Parathyroid adenoma (tissue), 2 donors: ENCODE results near the gene DCANP1.
"Not testable (repeated sequence)": the region's sequence is repeated elsewhere in the genome, so short reads cannot be mapped to it uniquely, and the experiment has no call there.

ENCODE experiments used
- H2AFZ ChIP-seq: fragments of 300-600 bp; sonication (generic); one replicate; pipeline ENCODE4 v1.7.0; 2017; ENCODE audit warnings: antibody characterized with exemption, mild to moderate bottlenecking
- H3K27ac ChIP-seq: fragments of 300-600 bp; sonication (generic); one replicate; pipeline ENCODE4 v1.7.0; 2017
- H3K27me3 ChIP-seq: fragments of 300-600 bp; sonication (generic); one replicate; pipeline ENCODE4 v1.7.0; 2017; ENCODE audit warnings: low read length; ENCODE audit not compliant: control insufficient read depth, insufficient read depth
- H3K36me3 ChIP-seq: fragments of 300-600 bp; sonication (generic); one replicate; pipeline ENCODE4 v1.7.0; 2017; ENCODE audit warnings: low read length; ENCODE audit not compliant: control insufficient read depth, insufficient read depth
- H3K4me1 ChIP-seq: fragments of 300-600 bp; sonication (generic); one replicate; pipeline ENCODE4 v1.7.0; 2017; ENCODE audit warnings: control low read depth
- H3K4me2 ChIP-seq: fragments of 300-600 bp; sonication (generic); one replicate; pipeline ENCODE4 v1.7.0; 2017; ENCODE audit warnings: low read length
- H3K4me3 ChIP-seq: fragments of 300-600 bp; sonication (generic); one replicate; pipeline ENCODE4 v1.7.0; 2017; ENCODE audit warnings: low read depth, low read length
- H3K79me2 ChIP-seq: fragments of 300-600 bp; sonication (generic); one replicate; pipeline ENCODE4 v1.7.0; 2017; ENCODE audit warnings: control low read depth
- H3K9ac ChIP-seq: fragments of 300-600 bp; sonication (generic); one replicate; pipeline ENCODE4 v1.7.0; 2017; ENCODE audit warnings: mild to moderate bottlenecking
- H3K9me3 ChIP-seq: fragments of 300-600 bp; sonication (generic); one replicate; pipeline ENCODE4 v1.7.0; 2017; ENCODE audit warnings: low read length; ENCODE audit not compliant: control insufficient read depth
- CTCF ChIP-seq: fragments of 300-600 bp; sonication (generic); IDR thresholded peaks from one replicate; pipeline ENCODE4 v1.7.0; 2017; ENCODE audit warnings: antibody characterized with exemption, mild to moderate bottlenecking
- donor health status: primary hyperparathyroidism.

DCANP1 gene, protein sequence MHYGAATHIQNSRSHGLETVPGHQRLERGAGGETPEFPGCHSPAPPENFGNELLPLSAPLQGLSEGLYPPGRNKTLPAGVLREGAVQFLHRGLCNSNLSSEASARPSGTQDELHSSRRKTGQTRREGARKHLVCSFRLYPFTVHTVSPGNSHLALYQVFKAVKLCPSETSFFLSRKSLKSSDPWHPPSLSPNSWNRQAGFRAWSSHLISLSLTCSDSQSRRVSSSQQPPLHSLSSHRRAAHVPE

DNA sequence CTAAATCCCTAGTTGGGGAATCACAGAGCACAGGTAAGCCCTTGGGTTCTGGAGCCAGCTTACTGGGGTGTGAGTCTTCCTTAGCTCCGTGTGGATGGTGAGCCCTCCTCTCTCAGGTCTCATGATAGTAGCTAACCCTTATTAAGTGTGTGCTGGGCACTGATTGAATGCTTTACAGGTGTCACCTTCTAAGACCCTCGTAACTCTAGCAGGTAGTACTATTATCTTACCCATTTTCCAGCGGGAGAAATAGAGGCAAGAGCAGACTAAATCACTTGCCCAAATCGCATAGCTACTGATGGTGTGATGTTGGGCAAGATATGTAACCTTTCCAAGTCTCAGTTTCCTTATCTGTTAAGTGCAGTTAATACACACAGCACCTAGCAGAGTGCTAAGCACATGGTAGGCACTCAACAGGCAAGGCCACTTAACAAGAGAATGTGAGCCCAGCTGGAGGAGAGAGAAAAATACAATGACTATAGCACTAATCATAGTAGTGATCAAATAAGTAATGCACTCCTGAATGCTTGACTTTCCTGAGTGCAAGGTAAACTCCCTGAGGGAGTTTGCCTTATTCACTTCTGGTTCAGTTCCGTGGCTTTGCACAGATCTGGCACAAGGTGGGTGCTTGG lies at the start of gene DCANP1:
DCANP1 (minus strand) TSS at position 51 of the 632 bp plus-strand sequence. CDS start 240 bp downstream, outside the sequence.
- no peak within 1 kb of the TSS for H3K4me3 ChIP-seq
- no peaks in the 10 kb centered on the region for H3K79me2 ChIP-seq
- no peaks in the 10 kb centered on the region for H3K4me1 ChIP-seq
- no peak for TF ChIP-seq CTCF
- H3K27me3 ChIP-seq, result no peaks in the 10 kb centered on the region
- no peak within 1 kb of the TSS for H3K9ac ChIP-seq
- no peak within 1 kb of the TSS for H2AFZ ChIP-seq
- no peak within 1 kb of the TSS for H3K27ac ChIP-seq
- H3K4me2 ChIP-seq, result no peak within 1 kb of the TSS
- H3K9me3 ChIP-seq, result no peaks in the 10 kb centered on the region
- H3K36me3 ChIP-seq, result no peaks in the 10 kb centered on the region

DNA sequence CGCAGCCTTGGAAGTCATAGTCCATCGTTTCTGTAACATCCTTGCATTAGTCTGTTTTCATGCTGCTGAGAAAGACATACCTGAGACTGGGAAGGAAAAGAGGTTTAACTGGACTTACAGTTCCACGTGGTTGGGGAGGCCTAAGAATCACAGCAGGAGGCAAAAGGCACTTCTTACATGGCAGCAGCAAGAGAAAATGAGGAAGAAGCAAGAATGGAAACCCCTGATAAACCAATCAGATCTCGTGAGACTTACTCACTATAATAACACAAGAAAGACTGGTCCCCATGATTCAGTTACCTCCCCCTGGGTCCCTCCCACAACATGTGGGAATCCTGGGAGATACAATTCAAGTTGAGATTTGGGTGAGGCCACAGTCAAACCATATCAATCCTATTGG lies 48.4 kb upstream of the DCANP1 start:
- H3K36me3 ChIP-seq, H3K79me2 ChIP-seq, H3K9ac ChIP-seq, H3K4me3 ChIP-seq, H3K27me3 ChIP-seq, H2AFZ ChIP-seq, H3K4me2 ChIP-seq, H3K4me1 ChIP-seq, H3K27ac ChIP-seq, H3K9me3 ChIP-seq: not testable (repeated sequence)

GRCh38 chr5:135494196-135494595 lies 47.0 kb upstream of the DCANP1 start:
- H2AFZ ChIP-seq, result no peak overlapping the region
- H3K4me3 ChIP-seq, result no peak overlapping the region
- no peaks in the 10 kb centered on the region for H3K79me2 ChIP-seq
- no peaks in the 10 kb centered on the region for H3K9me3 ChIP-seq
- H3K36me3 ChIP-seq, result no peaks in the 10 kb centered on the region
- no peak overlapping the region for H3K4me2 ChIP-seq
- TF ChIP-seq CTCF, result no peak
- no peak overlapping the region for H3K9ac ChIP-seq
- peaks cover 4% of the 10 kb centered on the region for H3K27me3 ChIP-seq
- H3K4me1 ChIP-seq, result peaks cover 11% of the 10 kb centered on the region
- H3K27ac ChIP-seq, result no peak overlapping the region

DNA sequence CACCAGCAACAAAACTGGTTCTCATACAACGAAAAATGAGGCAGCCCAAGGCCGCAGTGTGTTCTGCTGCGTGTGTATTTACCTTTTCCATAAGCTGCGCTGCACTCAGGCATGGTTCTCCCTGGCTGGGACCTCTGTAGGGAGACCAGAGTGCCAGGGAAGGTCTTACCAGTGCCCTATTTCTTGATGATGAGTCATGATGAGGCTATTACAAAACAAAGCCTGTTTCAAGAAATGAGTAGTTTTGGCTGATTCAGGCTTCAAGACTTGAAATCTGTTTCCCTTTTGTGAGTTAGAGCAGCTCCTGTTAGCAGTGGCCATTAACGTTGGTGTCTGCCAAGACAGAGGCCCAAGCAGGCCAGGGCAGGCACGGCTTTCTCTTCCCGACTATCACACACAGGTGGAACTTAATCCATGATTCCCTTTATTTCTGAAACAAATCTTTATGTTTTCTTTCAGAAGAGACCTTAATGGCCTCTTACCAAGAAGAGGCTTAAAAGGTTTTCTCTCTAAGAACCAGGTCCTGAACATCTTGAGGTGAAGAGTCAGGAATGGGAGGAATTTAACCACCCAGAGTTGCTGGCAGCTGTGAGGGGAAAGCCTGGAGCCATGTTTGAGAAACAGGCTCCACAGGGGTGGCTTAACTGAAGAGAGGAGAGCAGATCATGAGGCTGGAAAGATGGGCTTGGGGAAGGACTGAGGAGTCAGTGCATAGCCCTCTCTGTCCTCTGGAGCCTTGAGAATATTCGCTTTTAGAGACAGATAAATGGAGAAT lies 46.4 kb upstream of the DCANP1 start:
- Histone ChIP-seq H3K4me2 (no peak overlapping the region), H3K36me3 (no peaks in the 10 kb centered on the region), H3K9me3 (no peaks in the 10 kb centered on the region), H3K79me2 (no peaks in the 10 kb centered on the region), H3K4me3 (no peak overlapping the region), H3K4me1 (peaks cover 14% of the 10 kb centered on the region), H3K27me3 (peaks cover 4% of the 10 kb centered on the region), H2AFZ (no peak overlapping the region), H3K9ac (no peak overlapping the region), H3K27ac (no peak overlapping the region)
- no peak for TF ChIP-seq CTCF

GRCh38 chr5:135492319-135492626 lies 45.1 kb upstream of the DCANP1 start:
- Histone ChIP-seq H3K36me3 (no peaks in the 10 kb centered on the region), H2AFZ (no peak overlapping the region), H3K79me2 (no peaks in the 10 kb centered on the region), H3K27me3 (peaks cover 4% of the 10 kb centered on the region), H3K9me3 (no peaks in the 10 kb centered on the region), H3K9ac (no peak overlapping the region), H3K4me3 (no peak overlapping the region), H3K4me2 (no peak overlapping the region), H3K4me1 (peaks cover 14% of the 10 kb centered on the region), H3K27ac (no peak overlapping the region)
- TF ChIP-seq CTCF, result no peak
